HG03432 (cell line): ENCODE data around the gene STK10.
"Not testable (repeated sequence)": the region's sequence is repeated elsewhere in the genome, so short reads cannot be mapped to it uniquely, and the experiment has no call there.

Experiments used
- ATAC-seq: cut with Tn5 transposase; IDR thresholded peaks from one replicate; pipeline ENCODE4 v1.9.1; 2021; ENCODE audit warnings: mild to moderate bottlenecking, moderate library complexity; ENCODE audit not compliant: unreplicated experiment

Gene STK10

GRCh38 chr5:172166030-172166826 lies 21.8 kb downstream of the STK10 start:
- ATAC-seq = no peak

DNA sequence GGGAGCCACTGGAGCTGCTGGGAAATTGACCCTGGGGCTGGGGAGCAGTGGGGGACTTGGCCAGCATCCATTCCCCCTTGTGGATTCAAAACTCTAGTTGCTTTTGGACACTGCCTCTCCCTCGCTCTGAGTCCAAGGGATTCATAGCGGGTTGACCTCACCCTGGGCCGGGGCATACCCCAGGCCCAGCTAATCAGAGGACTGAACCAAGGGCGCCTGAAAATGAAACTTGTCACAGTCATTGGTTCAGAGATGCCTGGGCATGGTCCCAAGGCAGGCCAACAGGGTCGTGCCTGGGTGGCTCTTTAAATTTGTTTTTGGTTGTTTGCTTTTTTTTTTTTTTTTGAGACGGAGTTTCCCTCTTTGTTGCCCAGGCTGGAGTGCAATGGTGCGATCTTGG lies 22.6 kb downstream of the STK10 start:
- peak; percentile 86 for ATAC-seq

- no peak for ATAC-seq
Observed at GRCh38 chr5:172164769-172165212, 23.2 kb downstream of the STK10 start.

DNA sequence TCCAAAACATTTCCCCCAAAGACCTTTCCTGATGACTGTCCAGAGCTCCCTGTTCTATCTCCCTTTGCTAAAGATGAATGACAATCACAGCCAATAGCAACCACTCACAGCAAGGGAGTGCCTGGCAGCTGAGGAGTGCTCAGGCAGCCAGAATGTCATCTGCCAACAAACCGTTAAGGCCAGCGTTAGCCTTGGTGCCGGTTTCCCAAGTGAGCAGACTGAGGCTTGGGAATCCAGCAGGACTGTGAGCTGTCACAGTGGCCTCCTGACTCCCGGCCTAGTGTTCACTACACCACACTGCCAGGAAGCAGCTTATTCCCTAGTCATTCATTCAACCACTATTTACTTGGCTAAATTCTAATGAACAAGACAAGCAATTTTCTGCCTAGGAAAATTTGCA lies 24.7 kb downstream of the STK10 start:
- no peak for ATAC-seq

GRCh38 chr5:172162987-172163343 lies 25.1 kb downstream of the STK10 start:
- ATAC-seq = no peak

DNA sequence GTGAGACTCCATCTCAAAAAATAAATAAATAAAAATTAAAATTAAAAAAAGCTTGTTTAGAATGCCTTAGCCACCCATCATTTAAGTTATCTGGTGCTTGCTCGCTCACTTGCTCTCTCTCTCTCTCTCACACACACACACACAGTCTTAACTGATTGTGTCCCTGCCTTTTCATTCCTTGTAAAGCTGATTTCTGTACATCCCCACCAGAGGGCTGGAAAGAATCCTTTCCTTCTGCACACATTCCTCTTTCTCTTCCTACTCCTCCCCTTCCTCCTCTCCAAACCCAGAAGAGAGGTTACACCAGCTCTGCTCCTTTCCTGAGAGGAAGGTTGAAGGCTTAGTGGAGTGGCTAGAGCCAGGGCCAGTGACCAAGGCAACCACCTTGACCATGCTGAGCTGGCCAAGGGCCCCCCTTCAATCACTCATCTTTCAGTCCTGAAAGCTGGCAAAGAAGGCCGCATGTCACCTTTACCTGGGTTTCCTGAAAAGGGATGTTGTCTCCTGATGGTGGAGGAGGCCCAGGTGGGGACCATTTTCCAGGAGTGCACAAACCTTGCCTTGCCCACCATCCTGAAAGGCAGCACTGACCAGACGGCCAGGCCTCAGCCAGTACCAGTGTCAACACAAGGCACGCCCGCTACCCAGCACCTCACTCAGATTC lies 25.6 kb downstream of the STK10 start:
- no peak for ATAC-seq

DNA sequence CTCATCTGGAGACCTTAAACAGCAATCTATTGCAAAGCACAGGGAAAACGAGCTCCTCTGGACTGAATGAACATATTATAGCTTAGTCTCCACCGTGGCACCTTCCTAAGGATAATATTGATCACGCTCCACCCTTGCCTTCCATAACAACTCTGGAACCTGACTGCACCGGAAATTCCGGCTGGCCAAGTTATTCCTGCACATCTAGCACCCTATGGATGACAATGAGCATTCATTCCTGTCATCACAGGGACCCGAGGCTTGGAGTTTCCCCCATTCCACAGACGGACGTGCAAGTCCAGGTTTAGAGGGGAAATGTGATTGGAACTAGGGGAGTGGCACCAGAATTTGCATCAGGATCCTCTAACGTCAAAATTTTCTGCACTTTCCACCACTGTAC lies 27.5 kb downstream of the STK10 start:
- no peak for ATAC-seq

DNA sequence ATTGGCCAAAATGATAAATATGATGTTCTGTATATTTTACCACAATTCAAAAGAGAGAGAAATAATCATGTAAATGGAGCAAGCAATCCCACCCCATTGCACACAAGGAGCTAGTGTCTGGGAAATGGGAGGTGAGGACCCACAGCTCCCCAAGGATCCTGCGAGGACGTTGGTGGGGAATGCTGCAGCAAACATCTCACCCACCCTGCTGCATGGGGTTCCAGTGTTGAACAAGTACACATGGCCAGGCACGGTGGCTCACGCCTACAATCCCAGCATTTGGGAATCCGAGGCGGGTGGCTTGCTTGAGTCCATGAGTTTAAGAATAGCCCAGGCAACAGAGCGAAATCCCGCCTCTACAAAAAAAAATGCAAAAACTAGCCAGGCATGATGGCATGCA lies 29.0 kb downstream of the STK10 start:
- no peak for ATAC-seq

- no peak for ATAC-seq
Observed at GRCh38 chr5:172156541-172156994, 31.5 kb downstream of the STK10 start.

DNA sequence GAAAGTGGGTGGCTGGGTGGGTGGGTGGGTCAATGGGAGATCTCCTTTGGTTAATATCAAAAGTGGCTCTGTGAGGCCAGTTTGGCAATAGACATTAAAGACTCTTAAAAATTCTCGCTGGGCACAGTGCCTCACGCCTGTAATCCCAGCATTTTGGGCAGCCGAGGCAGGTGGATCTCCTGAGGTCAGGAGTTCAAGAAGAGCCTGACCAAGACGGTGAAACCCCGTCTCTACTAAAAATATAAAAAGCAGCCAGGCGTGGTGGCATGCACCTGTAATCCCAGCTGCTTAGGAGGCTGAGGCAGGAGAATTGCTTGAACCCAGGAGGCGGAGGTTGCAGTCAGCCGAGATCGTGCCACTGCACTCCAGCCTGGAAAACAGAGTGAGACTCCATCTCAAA lies 32.9 kb downstream of the STK10 start:
- not testable (repeated sequence) for ATAC-seq

DNA sequence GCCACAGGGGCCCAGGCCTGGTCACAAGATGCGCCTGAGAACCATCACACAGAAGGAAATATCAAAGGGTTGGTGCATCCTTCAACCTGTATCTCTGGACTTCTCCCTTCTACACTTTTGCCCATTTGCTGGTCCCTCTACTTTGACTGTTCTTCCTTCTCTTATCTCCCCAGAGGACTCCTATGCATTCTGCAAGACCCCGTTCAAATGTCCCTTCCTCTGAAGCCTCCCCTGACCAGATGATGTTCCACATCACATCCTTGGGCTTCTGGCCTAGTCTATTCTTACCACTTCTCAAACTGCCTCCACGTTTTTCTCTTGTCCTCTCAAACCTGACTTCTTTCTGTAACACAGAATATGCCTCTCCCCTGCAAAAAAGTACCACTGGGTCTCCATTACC lies 34.3 kb downstream of the STK10 start:
- ATAC-seq = no peak

DNA sequence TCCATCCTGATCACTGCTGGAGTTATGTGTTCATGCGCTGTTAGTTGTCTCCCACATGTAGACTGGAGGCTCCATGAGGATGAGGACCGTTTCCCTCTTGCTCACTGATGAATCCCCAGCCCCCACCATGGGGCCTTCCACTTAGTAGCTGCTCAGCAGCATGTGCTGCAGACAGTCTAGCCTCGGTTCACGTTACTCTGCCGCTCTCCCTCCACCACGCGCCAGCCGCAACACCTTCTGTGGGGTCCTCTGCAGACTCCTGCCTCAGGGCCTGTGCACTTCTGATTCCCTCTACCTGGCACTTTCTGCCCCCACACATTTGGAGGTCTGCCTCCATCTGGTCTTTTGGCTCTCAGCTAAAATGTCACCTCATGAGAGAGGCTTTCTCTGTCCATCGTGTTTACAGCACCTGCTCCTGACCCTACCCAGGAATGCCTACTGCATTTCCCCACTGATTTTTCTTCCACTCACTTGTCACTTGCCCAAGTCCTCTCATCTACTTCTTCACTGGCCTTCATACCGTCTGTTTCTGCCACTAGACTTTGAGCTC lies 36.3 kb downstream of the STK10 start:
- ATAC-seq = no peak

GRCh38 chr5:172150514-172151425 lies 37.3 kb downstream of the STK10 start:
- peak; percentile 58 for ATAC-seq

GRCh38 chr5:172149481-172149880 lies 38.5 kb downstream of the STK10 start:
- ATAC-seq = not testable (repeated sequence)

DNA sequence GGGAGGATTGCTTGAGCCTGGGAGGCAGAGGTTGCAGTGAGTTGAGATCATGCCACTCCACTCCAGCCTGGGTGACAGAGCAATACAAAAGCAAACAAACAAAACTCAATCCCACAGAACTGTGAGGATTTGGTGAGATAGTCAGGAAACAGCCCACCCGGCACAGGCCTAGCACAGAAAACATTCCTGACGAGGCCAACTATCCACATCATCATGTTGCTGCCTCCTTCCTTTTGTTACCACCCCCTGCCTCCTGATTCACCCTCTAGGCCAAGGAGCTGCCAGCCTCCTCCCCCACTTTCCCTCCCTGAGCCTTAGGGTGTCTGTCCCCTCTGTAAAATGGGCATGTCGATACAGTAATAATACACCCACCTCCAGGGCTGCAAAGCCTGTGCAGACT lies 39.0 kb downstream of the STK10 start:
- no peak for ATAC-seq

- no peak for ATAC-seq
Observed at GRCh38 chr5:172148381-172148780, 39.6 kb downstream of the STK10 start.

- ATAC-seq = no peak
Observed at GRCh38 chr5:172147857-172148256, 40.2 kb downstream of the STK10 start.

- ATAC-seq = no peak
Observed at GRCh38 chr5:172146748-172147092, 41.3 kb downstream of the STK10 start.

GRCh38 chr5:172145870-172146747 lies 41.9 kb downstream of the STK10 start:
- no peak for ATAC-seq
